AG04449 (cell line): ENCODE data around the gene ACKR2.

Experiments used
- CTCF ChIA-PET: fragments of 350-600 bp; formaldehyde crosslinking; extraction: SDS; loops from one replicate; lab custom pipeline; 2021; ENCODE audit warnings: antibody characterized with exemption; lab: Yijun Ruan, JAX
- POLR2A ChIA-PET: fragments of 400-600, 350-600 bp; formaldehyde crosslinking; extraction: SDS; loops from one replicate; lab custom pipeline; 2020; ENCODE audit warnings: antibody characterized with exemption, inconsistent platforms; lab: Yijun Ruan, JAX
- DNase-seq: peaks from one replicate; pipeline ENCODE4 v3.0.0-alpha.2; 2010; ENCODE audit warnings: low read depth, low spot score
- H3K4me3 ChIP-seq: 2 replicates; pipeline ENCODE4 v1.5.1; 2011; ENCODE audit warnings: low read depth, mild to moderate bottlenecking, control low read depth, low read length
- TF ChIP-seq, protein P1 (sequence below): IDR thresholded peaks from one replicate; pipeline ENCODE4 v1.5.1; 2011; ENCODE audit warnings: mild to moderate bottlenecking, moderate library complexity, low read length, control low read depth, inconsistent platforms; ENCODE audit not compliant: insufficient read depth; ENCODE audit errors: missing control alignments

ACKR2 gene

GRCh38 chr3:42871592-42872196 lies 62.4 kb downstream of the ACKR2 start:
- TF ChIP-seq, protein P1, sequence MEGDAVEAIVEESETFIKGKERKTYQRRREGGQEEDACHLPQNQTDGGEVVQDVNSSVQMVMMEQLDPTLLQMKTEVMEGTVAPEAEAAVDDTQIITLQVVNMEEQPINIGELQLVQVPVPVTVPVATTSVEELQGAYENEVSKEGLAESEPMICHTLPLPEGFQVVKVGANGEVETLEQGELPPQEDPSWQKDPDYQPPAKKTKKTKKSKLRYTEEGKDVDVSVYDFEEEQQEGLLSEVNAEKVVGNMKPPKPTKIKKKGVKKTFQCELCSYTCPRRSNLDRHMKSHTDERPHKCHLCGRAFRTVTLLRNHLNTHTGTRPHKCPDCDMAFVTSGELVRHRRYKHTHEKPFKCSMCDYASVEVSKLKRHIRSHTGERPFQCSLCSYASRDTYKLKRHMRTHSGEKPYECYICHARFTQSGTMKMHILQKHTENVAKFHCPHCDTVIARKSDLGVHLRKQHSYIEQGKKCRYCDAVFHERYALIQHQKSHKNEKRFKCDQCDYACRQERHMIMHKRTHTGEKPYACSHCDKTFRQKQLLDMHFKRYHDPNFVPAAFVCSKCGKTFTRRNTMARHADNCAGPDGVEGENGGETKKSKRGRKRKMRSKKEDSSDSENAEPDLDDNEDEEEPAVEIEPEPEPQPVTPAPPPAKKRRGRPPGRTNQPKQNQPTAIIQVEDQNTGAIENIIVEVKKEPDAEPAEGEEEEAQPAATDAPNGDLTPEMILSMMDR, result no peak
- CTCF ChIA-PET, result no interaction called here
- POLR2A ChIA-PET, result no interaction called here
- DNase-seq, result no peak
- no peak overlapping the region for H3K4me3 ChIP-seq

- CTCF ChIA-PET, result interaction anchor here (1.1 kb wide), 1 partner anchor 9 kb away, joined by 4 read pairs; no protein-coding TSS in a partner anchor
- no peak for DNase-seq
- TF ChIP-seq, protein P1, result no peak
- no peak overlapping the region for H3K4me3 ChIP-seq
- POLR2A ChIA-PET, result no interaction called here
Measured at GRCh38 chr3:42872718-42873117, 63.5 kb downstream of the ACKR2 start.

- no peak for DNase-seq
- H3K4me3 ChIP-seq, result no peak overlapping the region
- POLR2A ChIA-PET, result no interaction called here
Measured at GRCh38 chr3:42873221-42873982, 64.2 kb downstream of the ACKR2 start.

DNA sequence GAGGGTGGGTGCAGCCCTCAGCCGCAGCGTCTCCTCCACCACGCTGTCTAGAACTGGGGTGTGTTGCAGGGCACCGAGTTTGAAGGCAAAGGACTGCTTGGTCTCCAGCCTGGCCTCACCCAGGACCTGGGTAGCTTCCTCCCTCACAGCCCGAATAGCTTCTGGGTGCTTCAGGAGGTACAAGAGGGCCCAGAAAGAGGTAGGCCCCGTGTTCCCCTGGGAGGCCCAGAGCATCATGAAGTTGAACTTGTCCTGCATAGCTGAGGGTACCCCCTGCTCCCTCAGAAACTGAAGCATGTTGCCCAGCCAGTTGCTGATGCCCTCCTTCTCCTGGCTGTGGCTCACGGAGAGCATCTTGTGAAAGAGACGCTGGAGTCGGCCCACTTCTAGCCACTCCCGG lies 65.5 kb downstream of the ACKR2 start:
- TF ChIP-seq, protein P1, result no peak
- H3K4me3 ChIP-seq, result no peak overlapping the region
- no peak for DNase-seq
- ChIA-PET POLR2A (no interaction called here), CTCF (no interaction called here)

More at GRCh38 chr3:42873221-42873982, 64.2 kb downstream of the ACKR2 start:
- TF ChIP-seq, protein P1, result no peak
- CTCF ChIA-PET, result interaction anchor here (0.7 to 1.1 kb wide), 2 partner anchors 8 to 34 kb away, joined by 3 to 4 read pairs; no protein-coding TSS in a partner anchor

DNA sequence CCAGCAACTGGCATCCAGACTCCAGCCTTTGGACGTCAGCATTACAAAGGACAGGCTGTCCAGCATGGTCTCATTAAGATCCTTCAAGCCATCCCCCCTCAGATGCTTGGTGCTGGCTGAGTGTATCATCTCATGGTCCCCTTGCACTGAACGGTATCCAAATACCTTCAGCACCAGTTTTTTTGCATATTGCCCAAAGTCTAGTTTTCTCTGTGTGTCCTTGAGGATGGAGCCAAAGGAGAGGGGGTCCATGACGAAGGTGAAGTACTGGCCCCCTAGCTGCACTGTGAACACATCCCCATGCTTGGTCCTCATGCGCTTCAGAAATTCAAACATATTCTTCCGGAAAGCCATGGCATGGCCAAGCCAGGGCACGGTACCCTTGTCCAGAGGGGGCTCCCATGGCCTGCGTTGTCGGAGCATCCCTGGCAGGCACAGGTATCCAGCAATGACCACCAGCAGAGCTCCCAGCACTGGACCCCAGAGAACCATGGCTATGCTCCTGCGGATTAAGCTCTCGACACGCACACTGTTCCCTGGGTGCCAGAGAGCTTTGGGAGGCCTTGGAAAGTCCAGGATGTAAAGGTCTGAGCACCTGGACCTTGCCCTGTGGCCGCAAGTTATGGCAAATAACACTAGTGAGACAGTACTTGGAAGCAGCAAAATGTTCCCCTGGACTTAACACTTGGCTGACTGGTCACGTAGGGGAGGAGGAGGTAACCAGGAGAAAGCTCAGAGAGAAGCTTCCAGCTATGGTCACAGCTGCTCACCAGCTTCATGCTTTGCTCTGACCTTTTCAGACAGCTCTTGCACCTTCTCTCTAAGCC lies 66.3 kb downstream of the ACKR2 start, which contains the start of gene CYP8B1:
CYP8B1 (minus strand) TSS at position 555 of the 827 bp plus-strand sequence; CDS start at position 492, 63 bp downstream.
- ChIA-PET CTCF (interaction anchor here (0.8 kb wide), 1 partner anchor 60 kb away, joined by 3 read pairs; no protein-coding TSS in a partner anchor), POLR2A (no interaction called here)
- no peak for DNase-seq
- TF ChIP-seq, protein P1, result no peak
- no peak within 1 kb of the TSS for H3K4me3 ChIP-seq

DNA sequence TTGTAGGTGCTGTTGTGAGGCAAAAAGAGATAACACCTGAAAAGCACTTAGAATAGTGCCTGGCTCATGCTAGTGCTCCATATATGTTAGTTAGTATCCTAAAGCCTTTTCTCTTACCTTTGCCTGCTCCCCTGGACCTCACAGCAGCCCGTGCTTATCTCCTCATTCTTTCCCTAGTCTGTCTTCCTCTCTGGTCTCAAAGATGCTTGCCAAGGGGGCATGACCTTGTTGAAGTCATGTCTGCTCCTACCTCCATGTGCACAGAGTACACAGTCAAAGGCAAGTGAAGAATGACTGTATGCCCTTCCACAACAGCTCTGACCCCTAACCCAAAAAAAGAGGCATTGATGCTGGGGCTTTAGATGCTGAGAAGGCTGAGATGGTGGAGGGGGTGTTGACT lies 67.2 kb downstream of the ACKR2 start:
- POLR2A ChIA-PET, result no interaction called here
- H3K4me3 ChIP-seq, result no peak overlapping the region

More for the DNA sequence above, 67.2 kb downstream of the ACKR2 start:
- CTCF ChIA-PET, result interaction anchor here (0.8 kb wide), 1 partner anchor 59 kb away, joined by 3 read pairs; no protein-coding TSS in a partner anchor
- DNase-seq, result no peak
- TF ChIP-seq, protein P1, result no peak
